GM23338 (cell line): ENCODE data around the gene GCLM. TPM values are rescaled to one million over a fixed set of nuclear protein-coding genes. Genes with fewer than 3 reads are reported as not detected.
A peak's percentile ranks its signal among the peaks of the same experiment; 100 is the strongest.

Experiments used
- ATAC-seq: fragments of 200-7000 bp; cut with Tn5 transposase; 3 replicates; pipeline ENCODE4 v1.9.1; 2020
- DNase-seq: peaks from one replicate; pipeline ENCODE4 v3.0.0-alpha.2; 2015; ENCODE audit warnings: low spot score
- H2AFZ ChIP-seq: fragments of 200-600 bp; sonication (generic); 2 replicates; pipeline ENCODE4 v1.8.0; 2016; ENCODE audit warnings: antibody characterized with exemption, mild to moderate bottlenecking, moderate library complexity
- H3F3A ChIP-seq: fragments of 200-600 bp; sonication (generic); replicated peaks from 2 replicates; pipeline ENCODE4 v1.8.0; 2017; ENCODE audit warnings: antibody characterized with exemption, mixed run types, low read depth
- H3K27ac ChIP-seq: fragments of 200-600 bp; sonication (generic); 2 replicates; pipeline ENCODE4 v1.6.1; 2016; ENCODE audit warnings: low read depth
- H3K27me3 ChIP-seq: fragments of 200-600 bp; sonication (generic); 2 replicates; pipeline ENCODE4 v1.8.0; 2016; ENCODE audit warnings: mild to moderate bottlenecking, mixed run types, moderate library complexity; ENCODE audit not compliant: insufficient read depth
- H3K36me3 ChIP-seq: fragments of 200-600 bp; sonication (generic); 2 replicates; pipeline ENCODE4 v1.8.0; 2016; ENCODE audit warnings: mild to moderate bottlenecking; ENCODE audit not compliant: insufficient read depth
- H3K4me1 ChIP-seq: fragments of 200-600 bp; sonication (generic); 2 replicates; pipeline ENCODE4 v1.8.0; 2016; ENCODE audit warnings: mild to moderate bottlenecking, moderate library complexity; ENCODE audit not compliant: insufficient read depth
- H3K4me2 ChIP-seq: fragments of 200-600 bp; sonication (generic); 2 replicates; pipeline ENCODE4 v1.7.1; 2017; ENCODE audit warnings: mixed run types
- H3K4me3 ChIP-seq: fragments of 200-600 bp; sonication (generic); 2 replicates; pipeline ENCODE4 v1.6.1; 2016; ENCODE audit warnings: mixed run types
- H3K79me2 ChIP-seq: fragments of 200-600 bp; sonication (generic); replicated peaks from 2 replicates; pipeline ENCODE4 v1.8.0; 2017; ENCODE audit warnings: mild to moderate bottlenecking; ENCODE audit not compliant: insufficient read depth
- H3K9me2 ChIP-seq: fragments of 200-600 bp; sonication (generic); 2 replicates; pipeline ENCODE4 v1.8.0; 2017; ENCODE audit not compliant: insufficient read depth
- H4K20me1 ChIP-seq: fragments of 200-600 bp; sonication (generic); replicated peaks from 2 replicates; pipeline ENCODE4 v1.8.0; 2017; ENCODE audit warnings: mild to moderate bottlenecking; ENCODE audit not compliant: insufficient read depth
- H3K27ac Mint-ChIP-seq: 2 replicates; pipeline ENCODE4 v1.8.0; 2020; ENCODE audit warnings: inconsistent platforms, mild to moderate bottlenecking, moderate library complexity, mixed read lengths
- H3K27me3 Mint-ChIP-seq: 3 replicates; pipeline ENCODE4 v1.8.0; 2022; ENCODE audit warnings: low read depth, mild to moderate bottlenecking, moderate library complexity, mixed read lengths, inconsistent platforms; ENCODE audit not compliant: insufficient read depth, poor library complexity
- H3K36me3 Mint-ChIP-seq: 3 replicates; pipeline ENCODE4 v1.8.0; 2021; ENCODE audit warnings: low read depth, mild to moderate bottlenecking, inconsistent platforms, moderate library complexity, mixed read lengths
- H3K4me1 Mint-ChIP-seq: 3 replicates; pipeline ENCODE4 v1.8.0; 2020; ENCODE audit warnings: mild to moderate bottlenecking, inconsistent platforms, mixed read lengths
- H3K4me3 Mint-ChIP-seq: 3 replicates; pipeline ENCODE4 v1.8.0; 2021; ENCODE audit warnings: moderate library complexity, mild to moderate bottlenecking, inconsistent platforms, mixed read lengths
- H3K9me3 Mint-ChIP-seq: 3 replicates; pipeline ENCODE4 v1.8.0; 2020; ENCODE audit warnings: moderate library complexity, mild to moderate bottlenecking, inconsistent platforms, mixed read lengths
- CREB1 ChIP-seq: fragments of 250-450 bp; sonication (Bioruptor Pico); IDR thresholded peaks from 2 replicates; pipeline ENCODE4 v1.5.0; 2020; ENCODE audit warnings: low read depth, mild to moderate bottlenecking, moderate library complexity
- CTCF ChIP-seq, 2 experiments: fragments of 200-600 bp in 1 of 2; sonication (generic) in 1 of 2; conservative IDR thresholded peaks; 2 replicates each; pipeline versions ENCODE4 v1.5.1 to v1.6.1; 2016 to 2017; ENCODE audit warnings: antibody characterized with exemption in 2 of 2, low read depth in 2 of 2, mild to moderate bottlenecking in 2 of 2, moderate library complexity in 1 of 2
- ETS1 ChIP-seq: IDR thresholded peaks from 2 replicates; pipeline ENCODE4 v1.6.1; 2016; ENCODE audit warnings: antibody characterized with exemption
- EZH2 ChIP-seq: fragments of 200-600 bp; sonication (generic); IDR thresholded peaks from one replicate; pipeline ENCODE4 v1.8.0; 2017; ENCODE audit warnings: antibody characterized with exemption, mild to moderate bottlenecking, low read depth; ENCODE audit not compliant: unreplicated experiment
- EZH2phosphoT487 ChIP-seq: fragments of 200-600 bp; sonication (generic); IDR thresholded peaks from one replicate; pipeline ENCODE4 v1.8.1; 2018; ENCODE audit warnings: antibody characterized with exemption; ENCODE audit not compliant: unreplicated experiment
- JUNB ChIP-seq: IDR thresholded peaks from one replicate; pipeline ENCODE4 v1.6.1; 2016; ENCODE audit warnings: antibody characterized with exemption; ENCODE audit not compliant: unreplicated experiment
- NANOG ChIP-seq: IDR thresholded peaks from 2 replicates; pipeline ENCODE4 v1.6.1; 2016; ENCODE audit warnings: antibody characterized with exemption, borderline replicate concordance
- POLR2AphosphoS5 ChIP-seq: IDR thresholded peaks from 2 replicates; pipeline ENCODE4 v1.6.1; 2016; ENCODE audit warnings: antibody characterized with exemption, low read depth
- REST ChIP-seq: IDR thresholded peaks from one replicate; pipeline ENCODE4 v1.6.1; 2018; ENCODE audit warnings: antibody characterized with exemption; ENCODE audit not compliant: unreplicated experiment
- STAT1 ChIP-seq: IDR thresholded peaks from one replicate; pipeline ENCODE4 v1.6.1; 2016; ENCODE audit warnings: antibody characterized with exemption; ENCODE audit not compliant: unreplicated experiment
- ZNF114 ChIP-seq: fragments of 250-450 bp; sonication (Bioruptor Pico); IDR thresholded peaks from 2 replicates; pipeline ENCODE4 v1.5.0; 2020; ENCODE audit warnings: mild to moderate bottlenecking, moderate library complexity
- ZNF331 ChIP-seq: fragments of 250-450 bp; sonication (Bioruptor Pico); IDR thresholded peaks from 2 replicates; pipeline ENCODE4 v1.5.0; 2020; ENCODE audit warnings: low read depth, mild to moderate bottlenecking, moderate library complexity
- ZNF462 ChIP-seq: fragments of 250-450 bp; sonication (Bioruptor Pico); IDR thresholded peaks from 2 replicates; pipeline ENCODE4 v1.5.0; 2020; ENCODE audit warnings: mild to moderate bottlenecking, moderate library complexity
- polyA plus RNA-seq: library from polyadenylated mRNA; unstranded; fragments of >200 nt; fragmentation: Nextera tagmentation; extraction: Ambion mirVana; gene quantifications from 2 replicates; pipeline ENCODE4 v1.2.1, GENCODE V29; 2016
- total RNA-seq: library from RNA; depleted of rRNA; stranded (reverse); fragments of >200 nt; shearing (Covaris generic); gene quantifications from 2 replicates; pipeline ENCODE4 v1.2.3, GENCODE V29; 2014

Gene GCLM
- total and polyA plus RNA-seq, 2 experiments from 2014 or later, result 10.4 to 12.8 TPM

GRCh38 chr1:93877529-93877928 is 31.7 kb downstream of the GCLM start:
- Histone ChIP-seq H3K27me3 (no peaks in the 10 kb centered on the region), H3K9me2 (no peaks in the 10 kb centered on the region), H3F3A (0 out of 2 replicates have a peak, but pooled peaks cover 5% of the 10 kb centered on the region), H4K20me1 (peaks cover 25% of the 10 kb centered on the region), H3K79me2 (peaks cover 35% of the 10 kb centered on the region), H2AFZ (no peak overlapping the region), H3K36me3 (peaks cover 40% of the 10 kb centered on the region), H3K4me3 (peak overlapping the region; percentile 99), H3K4me2 (peak overlapping the region; percentile 85), H3K27ac (no peak overlapping the region), H3K4me1 (peaks cover 12% of the 10 kb centered on the region)
- Mint-ChIP-seq H3K27ac (no peak overlapping the region), H3K27me3 (peaks cover 2% of the 10 kb centered on the region), H3K4me3 (peak overlapping the region; percentile 88), H3K9me3 (no peaks in the 10 kb centered on the region), H3K36me3 (peaks cover 45% of the 10 kb centered on the region), H3K4me1 (peaks cover 13% of the 10 kb centered on the region)
- no peak for ATAC-seq
- TF ChIP-seq ZNF462 (no peak), POLR2AphosphoS5 (no peak), CREB1 (no peak), EZH2phosphoT487 (no peak), CTCF (conservative IDR thresholded peaks at IDR 0.05; ENCODE audit: low read depth in 2 of 2) (no peak), STAT1 (no peak), NANOG (no peak), EZH2 (no peak), ZNF331 (no peak), ZNF114 (CRISPR knock-in tag) (no peak), JUNB (no peak), REST (no peak), ETS1 (no peak)
- no peak for DNase-seq
